Sigmoid colon (tissue), 4 donors: ENCODE results near the gene ERBB2.

Experiments
- POLR2A ChIP-seq, 2 donors: fragments of 450-650 bp; IDR thresholded peaks; one replicate each; pipeline ENCODE4 v1.6.1; 2016; ENCODE audit warnings: antibody characterized with exemption in 2 of 2, mild to moderate bottlenecking in 2 of 2, moderate library complexity in 2 of 2
- POLR2AphosphoS5 ChIP-seq, 4 donors: sonication (generic); formaldehyde crosslinking; IDR thresholded peaks; one replicate each; pipeline ENCODE4 v1.6.1; 2017; ENCODE audit warnings: antibody characterized with exemption in 4 of 4
- TF ChIP-seq, protein P1 (sequence below), 4 experiments: fragments of 450-650 bp in 3 of 4; fragments of 200-600 bp in 1 of 4; IDR thresholded peaks; one replicate each; pipeline ENCODE4 v1.5.1; 2016 to 2019; ENCODE audit warnings: antibody characterized with exemption in 4 of 4, mild to moderate bottlenecking in 3 of 4, moderate library complexity in 2 of 4

DNA sequence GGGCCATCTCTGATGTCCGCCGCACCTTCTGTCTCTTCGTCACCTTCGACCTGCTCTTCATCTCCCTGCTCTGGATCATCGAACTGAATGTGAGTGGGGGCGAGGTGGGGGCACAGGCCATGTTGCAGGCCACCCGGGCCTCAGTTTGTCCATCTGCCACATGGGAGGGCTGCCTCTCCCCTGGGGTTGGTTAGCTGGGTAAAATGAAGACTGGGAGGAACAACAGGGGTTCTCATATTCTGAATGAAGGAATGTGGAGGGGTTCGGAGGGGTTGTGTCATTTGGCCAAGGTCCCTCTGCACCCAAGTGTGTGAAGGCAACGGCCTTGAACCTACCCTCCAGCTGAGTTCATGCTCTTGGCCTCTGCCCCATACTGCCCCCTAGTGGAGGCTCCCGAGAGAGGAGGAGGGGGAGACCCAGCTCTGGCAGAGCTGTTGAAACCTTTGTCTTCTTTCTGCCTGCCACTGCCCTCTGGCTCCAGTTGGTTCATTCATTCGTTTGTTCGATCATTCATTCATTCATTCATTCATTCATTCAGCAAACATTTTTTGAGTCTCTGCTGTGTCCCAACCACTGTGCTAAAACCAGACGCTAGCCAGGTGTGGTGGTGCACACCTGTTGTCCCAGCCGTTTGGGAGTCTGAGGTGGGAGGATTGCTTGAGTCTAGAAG, 46.1 kb upstream of the ERBB2 start:
- TF ChIP-seq POLR2A (IDR thresholded peaks at IDR 0.05) (no peak), POLR2AphosphoS5 (IDR thresholded peaks at IDR 0.05) (no peak)
- TF ChIP-seq, protein P1, sequence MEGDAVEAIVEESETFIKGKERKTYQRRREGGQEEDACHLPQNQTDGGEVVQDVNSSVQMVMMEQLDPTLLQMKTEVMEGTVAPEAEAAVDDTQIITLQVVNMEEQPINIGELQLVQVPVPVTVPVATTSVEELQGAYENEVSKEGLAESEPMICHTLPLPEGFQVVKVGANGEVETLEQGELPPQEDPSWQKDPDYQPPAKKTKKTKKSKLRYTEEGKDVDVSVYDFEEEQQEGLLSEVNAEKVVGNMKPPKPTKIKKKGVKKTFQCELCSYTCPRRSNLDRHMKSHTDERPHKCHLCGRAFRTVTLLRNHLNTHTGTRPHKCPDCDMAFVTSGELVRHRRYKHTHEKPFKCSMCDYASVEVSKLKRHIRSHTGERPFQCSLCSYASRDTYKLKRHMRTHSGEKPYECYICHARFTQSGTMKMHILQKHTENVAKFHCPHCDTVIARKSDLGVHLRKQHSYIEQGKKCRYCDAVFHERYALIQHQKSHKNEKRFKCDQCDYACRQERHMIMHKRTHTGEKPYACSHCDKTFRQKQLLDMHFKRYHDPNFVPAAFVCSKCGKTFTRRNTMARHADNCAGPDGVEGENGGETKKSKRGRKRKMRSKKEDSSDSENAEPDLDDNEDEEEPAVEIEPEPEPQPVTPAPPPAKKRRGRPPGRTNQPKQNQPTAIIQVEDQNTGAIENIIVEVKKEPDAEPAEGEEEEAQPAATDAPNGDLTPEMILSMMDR (IDR thresholded peaks at IDR 0.05): peak; percentile 45 to 81 (median 55)
